Activated T-cell treated with anti-CD3 and anti-CD28 coated beads, Interleukin-2, amount 50 U/mL, for 72 hours (primary cell): ENCODE data around the gene SENP1. TPM values are rescaled to one million over a fixed set of nuclear protein-coding genes. Genes with fewer than 3 reads are reported as not detected.

Experiments used
- ATAC-seq, 2 donors: fragments of 150-1000 bp; cut with Tn5 transposase; replicated peaks in 1 of 2; 2 replicates each; pipeline ENCODE4 v1.10.0; 2021; ENCODE audit warnings: moderate library complexity in 2 of 2, mild to moderate bottlenecking in 1 of 2
- DNase-seq, 2 donors: peaks; one replicate each; pipeline ENCODE4 v3.0.0; 2021 to 2022; ENCODE audit warnings: mixed read lengths in 1 of 2
- H3K27ac Mint-ChIP-seq: one replicate; pipeline ENCODE4 v1.8.0; 2022; ENCODE audit warnings: mild to moderate bottlenecking, moderate library complexity, mixed read lengths
- H3K27me3 Mint-ChIP-seq: one replicate; pipeline ENCODE4 v1.8.0; 2022; ENCODE audit warnings: low read depth, mixed read lengths
- H3K36me3 Mint-ChIP-seq, 2 donors: one replicate each; pipeline ENCODE4 v1.8.0; 2022; ENCODE audit warnings: mixed read lengths in 2 of 2, mild to moderate bottlenecking in 1 of 2; ENCODE audit not compliant: insufficient read depth in 2 of 2
- H3K4me1 Mint-ChIP-seq: one replicate; pipeline ENCODE4 v1.8.0; 2022; ENCODE audit warnings: low read depth, mixed read lengths
- H3K4me3 Mint-ChIP-seq, 2 donors: one replicate each; pipeline ENCODE4 v1.8.0; 2022; ENCODE audit warnings: mild to moderate bottlenecking in 2 of 2, mixed read lengths in 2 of 2, moderate library complexity in 2 of 2
- H3K9me3 Mint-ChIP-seq, 2 donors: one replicate each; pipeline ENCODE4 v1.8.0; 2022; ENCODE audit warnings: mixed read lengths in 2 of 2
- total RNA-seq, 2 donors: library from RNA; stranded (reverse); gene quantifications; one replicate each; pipeline ENCODE4 v1.2.3, GENCODE V29; 2022

The SENP1 gene
- total RNA-seq, 2 donors from 2014 or later, result 58.4 to 68.7 TPM

- Mint-ChIP-seq H3K27ac (no peak overlapping the region), H3K27me3 (peaks cover 70% of the 10 kb centered on the region), H3K9me3 (no peaks in the 10 kb centered on the region), H3K36me3 (peaks cover 0 to under 1% of the 10 kb centered on the region in 2 donors), H3K4me1 (no peaks in the 10 kb centered on the region), H3K4me3 (no peak overlapping the region)
- DNase-seq, result no peak
- no peak for ATAC-seq
Observed at GRCh38 chr12:48010366-48010970, 95.4 kb downstream of the SENP1 start.

DNA sequence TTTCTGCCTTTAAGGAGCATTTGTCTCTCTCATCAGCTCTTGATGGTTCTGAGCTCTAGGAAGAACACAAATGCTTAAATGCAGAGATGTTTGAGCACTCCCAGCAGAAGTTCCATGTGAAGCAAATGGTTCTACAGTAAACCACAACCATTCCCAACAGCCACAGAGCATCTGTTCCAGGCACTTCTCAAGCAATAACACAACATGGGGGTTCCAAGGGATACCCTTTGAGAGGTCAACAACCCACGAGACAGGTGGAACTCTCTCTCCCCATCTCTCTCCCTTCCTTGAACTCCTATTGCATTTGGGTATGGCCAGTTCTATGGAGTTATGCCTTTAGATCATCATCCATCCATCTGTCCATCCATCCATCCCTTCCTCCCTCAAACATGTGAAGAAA lies 96.4 kb downstream of the SENP1 start:
- H3K27me3 Mint-ChIP-seq, result peaks cover 73% of the 10 kb centered on the region
- H3K9me3 Mint-ChIP-seq, result no peaks in the 10 kb centered on the region
- no peak overlapping the region for H3K27ac Mint-ChIP-seq
- ATAC-seq (no peak), DNase-seq (no peak)
- no peak overlapping the region for H3K4me3 Mint-ChIP-seq
- H3K36me3 Mint-ChIP-seq, result peaks cover 0 to 1% of the 10 kb centered on the region in 2 donors
- H3K4me1 Mint-ChIP-seq, result no peaks in the 10 kb centered on the region

GRCh38 chr12:48008950-48009349 lies 96.9 kb downstream of the SENP1 start:
- no peak for DNase-seq
- ATAC-seq, result no peak
- peaks cover 0 to 1% of the 10 kb centered on the region in 2 donors for H3K36me3 Mint-ChIP-seq
- no peak overlapping the region for H3K4me3 Mint-ChIP-seq
- H3K27me3 Mint-ChIP-seq, result peaks cover 70% of the 10 kb centered on the region
- H3K4me1 Mint-ChIP-seq, result peaks cover under 1% of the 10 kb centered on the region
- no peak overlapping the region for H3K27ac Mint-ChIP-seq
- no peaks in the 10 kb centered on the region for H3K9me3 Mint-ChIP-seq

GRCh38 chr12:48008349-48008748 lies 97.5 kb downstream of the SENP1 start:
- H3K4me1 Mint-ChIP-seq, result peaks cover 6% of the 10 kb centered on the region

DNA sequence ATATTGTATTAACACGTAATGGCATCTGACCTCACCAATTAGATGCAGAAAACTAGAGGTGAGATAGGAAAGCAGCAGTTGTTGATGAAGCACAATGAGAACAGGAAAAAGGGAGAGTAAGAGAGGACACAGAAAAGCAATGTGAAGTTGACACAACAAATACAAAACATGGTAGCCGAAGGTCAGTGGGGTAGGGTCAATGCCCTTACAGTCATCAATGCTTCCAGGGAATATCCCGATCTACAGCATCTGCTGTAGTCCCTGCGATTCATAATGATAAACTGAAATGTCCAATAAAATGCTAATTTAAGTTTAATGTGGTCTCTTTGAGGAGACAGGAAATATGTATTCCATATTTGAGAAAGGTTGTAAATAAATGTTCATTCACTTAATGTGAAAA lies 98.7 kb downstream of the SENP1 start:
- H3K27ac Mint-ChIP-seq, result no peak overlapping the region
- ATAC-seq (no peak), DNase-seq (no peak)
- peaks cover 0 to 3% of the 10 kb centered on the region in 2 donors for H3K36me3 Mint-ChIP-seq
- peaks cover 17% of the 10 kb centered on the region for H3K4me1 Mint-ChIP-seq
- no peaks in the 10 kb centered on the region for H3K9me3 Mint-ChIP-seq
- H3K27me3 Mint-ChIP-seq, result peaks cover 77% of the 10 kb centered on the region
- H3K4me3 Mint-ChIP-seq, result no peak overlapping the region

More at GRCh38 chr12:48008349-48008748, 97.5 kb downstream of the SENP1 start:
- Mint-ChIP-seq H3K36me3 (peaks cover 0 to 1% of the 10 kb centered on the region in 2 donors), H3K27ac (no peak overlapping the region), H3K27me3 (peaks cover 74% of the 10 kb centered on the region), H3K4me3 (no peak overlapping the region), H3K9me3 (no peaks in the 10 kb centered on the region)
- no peak for DNase-seq
- ATAC-seq, result no peak

GRCh38 chr12:48005750-48006021 lies 100.2 kb downstream of the SENP1 start:
- Mint-ChIP-seq H3K36me3 (peaks cover 0 to 3% of the 10 kb centered on the region in 2 donors), H3K4me1 (peaks cover 33% of the 10 kb centered on the region), H3K4me3 (peak overlapping the region; percentile 46 to 57), H3K27ac (no peak overlapping the region), H3K27me3 (peaks cover 82% of the 10 kb centered on the region), H3K9me3 (no peaks in the 10 kb centered on the region)
- ATAC-seq, result no peak
- DNase-seq, result no peak

DNA sequence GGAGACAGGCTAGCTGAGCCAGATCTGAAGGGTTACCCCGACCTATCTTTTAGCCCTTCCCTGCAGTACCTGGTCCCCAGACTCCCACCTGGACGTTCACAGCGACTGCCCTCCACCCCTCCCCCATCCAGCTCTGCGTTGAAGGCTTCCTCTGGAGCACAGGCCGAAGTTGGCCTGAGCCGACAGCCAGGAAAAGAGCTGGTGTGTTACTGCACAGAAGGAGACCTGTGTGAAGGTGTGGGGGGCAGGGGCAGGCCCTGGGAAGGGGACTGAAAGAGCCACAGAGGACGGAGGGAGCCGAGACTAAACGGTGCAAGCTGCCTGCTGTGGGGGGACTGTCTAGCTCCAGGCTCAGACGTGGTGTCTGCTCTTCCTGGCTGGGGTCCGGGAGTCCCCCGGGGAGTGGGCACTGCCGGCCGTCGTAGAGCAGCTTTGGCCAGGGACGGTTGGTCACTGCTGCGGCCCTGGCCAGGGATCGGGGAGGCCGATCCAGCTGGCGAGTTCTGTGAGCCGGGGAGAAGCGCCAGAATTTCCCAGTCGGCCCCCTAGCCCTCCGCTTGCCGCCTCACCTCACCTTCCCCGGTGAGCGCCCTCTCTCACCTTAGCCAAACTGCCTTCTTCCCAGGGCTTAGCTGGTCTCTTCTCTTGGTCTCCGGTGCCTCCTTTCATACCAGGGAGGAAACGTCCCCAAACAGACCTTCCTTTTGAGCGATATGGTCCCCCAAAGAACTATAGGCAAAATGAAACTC lies 100.7 kb downstream of the SENP1 start:
- Mint-ChIP-seq H3K27ac (no peak overlapping the region), H3K4me3 (peak overlapping the region; percentile 46 to 57), H3K4me1 (peaks cover 34% of the 10 kb centered on the region), H3K9me3 (no peaks in the 10 kb centered on the region), H3K27me3 (peaks cover 85% of the 10 kb centered on the region), H3K36me3 (peaks cover 0 to 3% of the 10 kb centered on the region in 2 donors)
- DNase-seq (no peak), ATAC-seq (no peak)

GRCh38 chr12:48004053-48004941 lies 101.6 kb downstream of the SENP1 start, which contains the start of gene COL2A1:
COL2A1 (minus strand) TSS chr12:48004476; CDS start chr12:48004321, 155 bp downstream.
- Mint-ChIP-seq H3K4me3 (peak within 1 kb of the TSS; percentile 86 to 90), H3K27ac (no peak within 1 kb of the TSS), H3K4me1 (peaks cover 34% of the 10 kb centered on the region), H3K27me3 (peaks cover 85% of the 10 kb centered on the region), H3K36me3 (peaks cover 0 to 3% of the 10 kb centered on the region in 2 donors), H3K9me3 (no peaks in the 10 kb centered on the region)
- DNase-seq (peak; percentile 46), ATAC-seq (peak; percentile 73)

- ATAC-seq (peak; percentile 39 to 48), DNase-seq (peak; percentile 21 to 23)
- peaks cover 34% of the 10 kb centered on the region for H3K4me1 Mint-ChIP-seq
- peaks cover 85% of the 10 kb centered on the region for H3K27me3 Mint-ChIP-seq
- H3K27ac Mint-ChIP-seq, result no peak overlapping the region
- H3K9me3 Mint-ChIP-seq, result no peaks in the 10 kb centered on the region
- H3K36me3 Mint-ChIP-seq, result peaks cover 0 to 3% of the 10 kb centered on the region in 2 donors
- H3K4me3 Mint-ChIP-seq, result peak overlapping the region; percentile 86 to 90
Observed at GRCh38 chr12:48003226-48004052, 102.4 kb downstream of the SENP1 start.

GRCh38 chr12:48002773-48003218 lies 103.1 kb downstream of the SENP1 start:
- H3K4me3 Mint-ChIP-seq, result peak overlapping the region; percentile 86 to 90
- H3K4me1 Mint-ChIP-seq, result peaks cover 34% of the 10 kb centered on the region
- ATAC-seq (no peak), DNase-seq (no peak)
- peaks cover 0 to 3% of the 10 kb centered on the region in 2 donors for H3K36me3 Mint-ChIP-seq
- peaks cover 85% of the 10 kb centered on the region for H3K27me3 Mint-ChIP-seq
- H3K27ac Mint-ChIP-seq, result no peak overlapping the region
- H3K9me3 Mint-ChIP-seq, result no peaks in the 10 kb centered on the region

- no peak overlapping the region for H3K27ac Mint-ChIP-seq
- H3K36me3 Mint-ChIP-seq, result peaks cover 0 to 3% of the 10 kb centered on the region in 2 donors
Observed at GRCh38 chr12:48002414-48002730, 103.5 kb downstream of the SENP1 start.

More at GRCh38 chr12:48002414-48002730, 103.5 kb downstream of the SENP1 start:
- Mint-ChIP-seq H3K9me3 (no peaks in the 10 kb centered on the region), H3K4me1 (peaks cover 34% of the 10 kb centered on the region), H3K4me3 (peak overlapping the region; percentile 86 to 90), H3K27me3 (peaks cover 83% of the 10 kb centered on the region)
- DNase-seq, result no peak
- no peak for ATAC-seq
